Right atrium auricular region (tissue), 2 donors: ENCODE results near the gene LYZL2. TPM values are rescaled to one million over a fixed set of nuclear protein-coding genes. Genes with fewer than 3 reads are reported as not detected.
A peak's percentile ranks its signal among the peaks of the same experiment; 100 is the strongest.

Experiments used
- DNase-seq: peaks from one replicate; pipeline ENCODE4 v3.0.0-alpha.2; 2019; ENCODE audit warnings: low spot score
- H3K27ac ChIP-seq, 2 donors: fragments of 200-600 bp; sonication (generic); 1 replicate in 1 of 2; 2 replicates in 1 of 2; pipeline ENCODE4 v1.5.1; 2016 to 2019
- H3K27me3 ChIP-seq, 2 donors: fragments of 200-600 bp; sonication (generic); one replicate each; pipeline versions ENCODE4 v1.5.1 to v1.6.0; 2017 to 2019
- H3K36me3 ChIP-seq: fragments of 200-600 bp; sonication (generic); one replicate; pipeline ENCODE4 v1.5.1; 2016
- H3K4me1 ChIP-seq, 2 donors: fragments of 200-600 bp; sonication (generic); one replicate each; pipeline versions ENCODE4 v1.5.1 to v1.6.0; 2017 to 2019
- H3K4me3 ChIP-seq, 2 donors: fragments of 200-600 bp; sonication (generic); 1 replicate in 1 of 2; 2 replicates in 1 of 2; pipeline ENCODE4 v1.5.1; 2017 to 2019; ENCODE audit warnings: mild to moderate bottlenecking in 1 of 2, moderate library complexity in 1 of 2
- H3K9me3 ChIP-seq, 2 donors: fragments of 200-600 bp; sonication (generic); one replicate each; pipeline ENCODE4 v1.5.1; 2019
- total RNA-seq, 2 donors: library from RNA; depleted of rRNA; stranded (reverse); fragments of >200 nt; gene quantifications; one replicate each; pipeline ENCODE4 v1.1.0, GENCODE V29; 2016
- TF ChIP-seq, protein P1 (sequence below), 2 donors: fragments of 200-600 bp; sonication (generic); IDR thresholded peaks; one replicate each; pipeline ENCODE4 v1.5.1; 2019; ENCODE audit warnings: antibody characterized with exemption in 2 of 2

LYZL2 gene
- total RNA-seq, 2 donors from 2014 or later = not detected

DNA sequence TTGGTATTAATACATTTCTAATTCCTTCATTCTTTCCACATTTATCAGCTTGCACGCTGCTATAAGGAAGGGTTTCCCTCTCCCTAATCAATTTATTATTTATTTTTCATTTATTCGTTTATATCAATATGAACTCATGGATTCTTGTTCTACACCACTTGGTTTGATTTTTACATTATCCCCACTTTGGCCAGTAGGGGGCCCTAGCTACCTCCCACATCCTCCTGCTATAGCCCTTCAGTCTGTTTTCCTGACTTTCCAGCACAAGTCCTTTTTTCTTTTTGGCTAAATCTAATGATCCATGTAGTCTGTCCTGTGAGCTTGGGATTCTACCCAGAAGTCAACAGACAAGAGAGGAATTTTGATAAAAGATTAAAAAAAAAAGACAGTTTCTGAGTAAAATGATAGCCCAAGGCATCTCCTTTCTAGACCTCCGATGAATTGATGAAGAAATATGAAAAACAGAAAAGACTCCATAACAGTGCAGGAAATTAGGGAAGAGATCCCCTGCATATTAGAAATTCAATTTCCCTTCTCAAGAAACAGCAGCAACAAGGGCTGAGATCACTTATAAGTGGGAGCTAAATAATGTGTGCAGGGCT, 47.7 kb downstream of the LYZL2 start:
- Histone ChIP-seq H3K36me3 (no peaks in the 10 kb centered on the region), H3K4me3 (no peak overlapping the region), H3K4me1 (peaks cover 0 to 14% of the 10 kb centered on the region in 2 donors), H3K9me3 (no peaks in the 10 kb centered on the region), H3K27me3 (no peaks in the 10 kb centered on the region), H3K27ac (peak overlapping the region in 1 of 2 donors; percentile 9)
- no peak for DNase-seq
- TF ChIP-seq, protein P1, sequence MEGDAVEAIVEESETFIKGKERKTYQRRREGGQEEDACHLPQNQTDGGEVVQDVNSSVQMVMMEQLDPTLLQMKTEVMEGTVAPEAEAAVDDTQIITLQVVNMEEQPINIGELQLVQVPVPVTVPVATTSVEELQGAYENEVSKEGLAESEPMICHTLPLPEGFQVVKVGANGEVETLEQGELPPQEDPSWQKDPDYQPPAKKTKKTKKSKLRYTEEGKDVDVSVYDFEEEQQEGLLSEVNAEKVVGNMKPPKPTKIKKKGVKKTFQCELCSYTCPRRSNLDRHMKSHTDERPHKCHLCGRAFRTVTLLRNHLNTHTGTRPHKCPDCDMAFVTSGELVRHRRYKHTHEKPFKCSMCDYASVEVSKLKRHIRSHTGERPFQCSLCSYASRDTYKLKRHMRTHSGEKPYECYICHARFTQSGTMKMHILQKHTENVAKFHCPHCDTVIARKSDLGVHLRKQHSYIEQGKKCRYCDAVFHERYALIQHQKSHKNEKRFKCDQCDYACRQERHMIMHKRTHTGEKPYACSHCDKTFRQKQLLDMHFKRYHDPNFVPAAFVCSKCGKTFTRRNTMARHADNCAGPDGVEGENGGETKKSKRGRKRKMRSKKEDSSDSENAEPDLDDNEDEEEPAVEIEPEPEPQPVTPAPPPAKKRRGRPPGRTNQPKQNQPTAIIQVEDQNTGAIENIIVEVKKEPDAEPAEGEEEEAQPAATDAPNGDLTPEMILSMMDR (IDR thresholded peaks at IDR 0.05) = peak; percentile 58 to 83

DNA sequence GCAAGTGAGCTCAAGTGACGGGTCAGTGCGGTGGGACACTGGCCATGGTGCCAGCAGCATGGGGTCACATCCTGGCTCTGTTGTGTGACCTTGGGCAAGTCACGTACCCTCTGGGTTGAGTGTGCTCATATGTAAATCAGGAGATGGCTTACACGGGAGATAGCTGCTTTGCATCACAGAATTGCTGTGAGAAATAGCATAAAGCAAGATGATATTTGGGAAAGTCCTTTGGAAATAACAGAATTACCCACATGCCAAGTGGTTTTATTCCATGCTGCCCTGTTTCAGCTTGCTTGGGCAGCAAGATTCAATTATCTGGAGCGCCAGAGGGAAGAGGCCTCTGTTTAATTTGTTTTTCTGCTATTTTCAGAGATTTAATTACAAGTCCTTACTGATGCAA, 48.9 kb downstream of the LYZL2 start:
- TF ChIP-seq, protein P1 (IDR thresholded peaks at IDR 0.05) = no peak
- H3K27me3 ChIP-seq = no peaks in the 10 kb centered on the region
- no peak overlapping the region for H3K4me3 ChIP-seq
- no peak for DNase-seq
- H3K4me1 ChIP-seq = peaks cover 0 to 14% of the 10 kb centered on the region in 2 donors
- no peak overlapping the region for H3K27ac ChIP-seq
- no peaks in the 10 kb centered on the region for H3K9me3 ChIP-seq
- H3K36me3 ChIP-seq = no peaks in the 10 kb centered on the region

DNA sequence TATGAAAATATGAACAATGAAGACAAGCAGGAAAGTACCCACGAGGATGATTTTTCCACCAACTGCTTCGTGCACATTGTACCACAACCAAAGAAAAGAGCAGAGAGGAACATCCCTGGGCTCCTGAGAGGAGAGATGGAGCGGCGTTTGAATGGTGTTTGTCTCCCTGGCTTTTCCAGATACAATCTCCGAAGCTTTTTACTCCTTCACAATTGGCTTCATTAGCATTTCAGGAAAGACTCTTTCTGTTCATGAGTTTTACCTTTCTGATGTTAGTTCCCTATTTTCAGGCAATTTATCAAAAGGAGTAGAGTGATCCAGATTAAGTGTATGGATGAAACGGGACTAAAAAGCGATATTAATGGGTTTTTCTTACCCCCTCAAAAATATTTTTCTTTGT, 49.3 kb downstream of the LYZL2 start:
- TF ChIP-seq, protein P1 (IDR thresholded peaks at IDR 0.05) = no peak
- Histone ChIP-seq H3K36me3 (no peaks in the 10 kb centered on the region), H3K27ac (no peak overlapping the region), H3K9me3 (no peaks in the 10 kb centered on the region), H3K4me1 (peaks cover 0 to 14% of the 10 kb centered on the region in 2 donors), H3K4me3 (no peak overlapping the region), H3K27me3 (no peaks in the 10 kb centered on the region)
- DNase-seq = no peak

DNA sequence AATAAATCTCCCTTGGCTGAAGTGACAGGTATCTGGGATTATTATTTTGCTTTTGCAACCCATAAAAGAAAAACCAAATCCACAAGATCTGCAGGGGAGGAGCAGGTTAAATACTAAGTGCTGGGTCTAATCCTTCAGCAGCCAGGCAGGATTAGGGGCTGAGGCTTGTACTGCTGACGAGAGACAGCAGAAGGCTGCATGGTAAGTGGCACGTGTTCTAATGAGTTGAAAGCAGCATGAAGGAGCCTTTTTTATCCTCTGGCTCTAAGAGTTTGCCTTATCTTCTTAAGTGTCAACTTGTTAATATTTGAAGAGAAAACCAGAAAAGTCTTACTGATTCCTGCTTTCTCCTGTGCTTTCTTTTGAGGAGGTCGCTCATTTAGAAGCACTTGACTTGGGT, 50.0 kb downstream of the LYZL2 start:
- Histone ChIP-seq H3K4me1 (peaks cover 0 to 14% of the 10 kb centered on the region in 2 donors), H3K4me3 (no peak overlapping the region), H3K36me3 (no peaks in the 10 kb centered on the region), H3K27me3 (no peaks in the 10 kb centered on the region), H3K27ac (no peak overlapping the region), H3K9me3 (no peaks in the 10 kb centered on the region)
- DNase-seq = no peak
- TF ChIP-seq, protein P1 (IDR thresholded peaks at IDR 0.05) = no peak

DNA sequence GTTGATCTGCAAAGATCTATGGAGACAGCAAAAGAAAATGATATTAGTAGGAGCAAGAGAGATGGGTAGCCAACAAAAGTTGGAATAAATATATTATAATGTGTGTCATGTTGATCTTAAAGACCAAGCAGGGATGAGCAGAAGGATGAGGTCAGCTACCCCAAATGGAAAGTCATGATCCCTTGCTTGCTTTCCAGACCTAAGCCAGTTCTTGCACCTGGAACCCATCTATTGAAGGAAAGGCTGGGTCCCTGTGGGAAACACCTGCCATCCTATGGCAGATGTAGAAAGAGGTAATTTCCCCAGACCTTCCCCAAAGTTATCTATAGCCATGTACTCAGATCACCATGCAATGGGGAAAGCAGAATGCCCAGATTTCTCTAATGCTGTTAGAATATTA, 52.5 kb downstream of the LYZL2 start:
- no peaks in the 10 kb centered on the region for H3K4me1 ChIP-seq
- H3K9me3 ChIP-seq = no peaks in the 10 kb centered on the region
- H3K36me3 ChIP-seq = no peaks in the 10 kb centered on the region
- no peak for DNase-seq
- H3K27me3 ChIP-seq = no peaks in the 10 kb centered on the region
- TF ChIP-seq, protein P1 (IDR thresholded peaks at IDR 0.05) = no peak
- H3K4me3 ChIP-seq = no peak overlapping the region
- H3K27ac ChIP-seq = no peak overlapping the region

DNA sequence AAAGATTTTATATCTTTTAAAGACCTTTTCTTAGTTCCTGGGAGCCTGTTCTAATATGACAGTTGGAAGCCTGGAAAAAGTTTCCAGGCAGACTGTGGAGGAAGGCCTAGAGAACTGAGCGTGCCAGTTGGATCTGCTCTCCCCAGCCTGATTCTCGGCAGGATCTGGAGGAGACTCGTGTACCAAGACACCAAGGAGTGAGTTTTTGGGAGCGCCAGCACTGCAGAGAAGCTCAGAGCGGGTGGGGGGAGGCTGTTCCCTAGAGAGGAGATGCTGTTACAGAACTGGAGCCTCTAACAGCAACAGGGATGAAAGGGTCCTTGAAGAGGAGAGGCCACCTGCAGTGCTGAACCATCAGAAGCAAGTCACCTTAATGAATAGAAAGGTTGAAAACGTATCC, 52.9 kb downstream of the LYZL2 start:
- TF ChIP-seq, protein P1 (IDR thresholded peaks at IDR 0.05) = no peak
- H3K4me1 ChIP-seq = no peaks in the 10 kb centered on the region
- H3K9me3 ChIP-seq = no peaks in the 10 kb centered on the region
- no peaks in the 10 kb centered on the region for H3K36me3 ChIP-seq
- no peak for DNase-seq
- H3K4me3 ChIP-seq = no peak overlapping the region
- no peaks in the 10 kb centered on the region for H3K27me3 ChIP-seq
- H3K27ac ChIP-seq = no peak overlapping the region
